Measurements from ENCODE around the gene LPP.
A peak's percentile ranks its signal among the peaks of the same experiment; 100 is the strongest.

LPP gene

GRCh38 chr3:188581365-188581764 is 427.4 kb downstream of the LPP start:
- DNase-seq (ENCODE audit: low spot score): no peak
- TF ChIP-seq CTCF (IDR thresholded peaks at IDR 0.05; ENCODE audit: poor library complexity, severe bottlenecking): no peak
- Histone ChIP-seq H3K36me3 (ENCODE audit: low read depth) (no peaks in the 10 kb centered on the region), H3K27me3 (ENCODE audit: insufficient read depth, poor library complexity, severe bottlenecking) (no peaks in the 10 kb centered on the region), H3K9me3 (ENCODE audit: severe bottlenecking) (no peaks in the 10 kb centered on the region), H3K27ac (ENCODE audit: poor library complexity, severe bottlenecking) (no peak overlapping the region), H3K4me1 (ENCODE audit: insufficient read depth, poor library complexity, severe bottlenecking) (peaks cover 31% of the 10 kb centered on the region), H3K4me3 (ENCODE audit: severe bottlenecking) (no peak overlapping the region)
- ATAC-seq (ENCODE audit: low read depth): no peak

- no peak for TF ChIP-seq CTCF (IDR thresholded peaks at IDR 0.05; ENCODE audit: poor library complexity, severe bottlenecking)
- Histone ChIP-seq H3K9me3 (ENCODE audit: severe bottlenecking) (no peaks in the 10 kb centered on the region), H3K27ac (ENCODE audit: poor library complexity, severe bottlenecking) (no peak overlapping the region), H3K4me3 (ENCODE audit: severe bottlenecking) (no peak overlapping the region), H3K4me1 (ENCODE audit: insufficient read depth, poor library complexity, severe bottlenecking) (peaks cover 31% of the 10 kb centered on the region), H3K36me3 (ENCODE audit: low read depth) (no peaks in the 10 kb centered on the region), H3K27me3 (ENCODE audit: insufficient read depth, poor library complexity, severe bottlenecking) (no peaks in the 10 kb centered on the region)
- ATAC-seq (ENCODE audit: low read depth) (no peak), DNase-seq (ENCODE audit: low spot score) (no peak)
Measured at GRCh38 chr3:188581792-188582191, 427.8 kb downstream of the LPP start.

GRCh38 chr3:188583341-188584161 is 429.6 kb downstream of the LPP start:
- Histone ChIP-seq H3K27ac (ENCODE audit: poor library complexity, severe bottlenecking) (peak overlapping the region; percentile 76), H3K4me3 (ENCODE audit: severe bottlenecking) (no peak overlapping the region), H3K9me3 (ENCODE audit: severe bottlenecking) (no peaks in the 10 kb centered on the region), H3K27me3 (ENCODE audit: insufficient read depth, poor library complexity, severe bottlenecking) (no peaks in the 10 kb centered on the region), H3K4me1 (ENCODE audit: insufficient read depth, poor library complexity, severe bottlenecking) (peaks cover 29% of the 10 kb centered on the region), H3K36me3 (ENCODE audit: low read depth) (no peaks in the 10 kb centered on the region)
- ATAC-seq (ENCODE audit: low read depth) (no peak), DNase-seq (ENCODE audit: low spot score) (no peak)
- no peak for TF ChIP-seq CTCF (IDR thresholded peaks at IDR 0.05; ENCODE audit: poor library complexity, severe bottlenecking)

GRCh38 chr3:188584162-188584529 is 430.2 kb downstream of the LPP start:
- ATAC-seq (ENCODE audit: low read depth) (peak; percentile 73), DNase-seq (ENCODE audit: low spot score) (no peak)
- TF ChIP-seq CTCF (IDR thresholded peaks at IDR 0.05; ENCODE audit: poor library complexity, severe bottlenecking): no peak
- Histone ChIP-seq H3K36me3 (ENCODE audit: low read depth) (no peaks in the 10 kb centered on the region), H3K4me1 (ENCODE audit: insufficient read depth, poor library complexity, severe bottlenecking) (peaks cover 27% of the 10 kb centered on the region), H3K27ac (ENCODE audit: poor library complexity, severe bottlenecking) (peak overlapping the region; percentile 76), H3K4me3 (ENCODE audit: severe bottlenecking) (no peak overlapping the region), H3K27me3 (ENCODE audit: insufficient read depth, poor library complexity, severe bottlenecking) (no peaks in the 10 kb centered on the region), H3K9me3 (ENCODE audit: severe bottlenecking) (no peaks in the 10 kb centered on the region)
